Sigmoid colon (tissue), 4 donors: ENCODE results near the gene EIF4H.

Experiments used
- CTCF ChIP-seq, 4 experiments: fragments of 450-650 bp in 3 of 4; fragments of 200-600 bp in 1 of 4; IDR thresholded peaks; one replicate each; pipeline ENCODE4 v1.5.1; 2016 to 2019; ENCODE audit warnings: antibody characterized with exemption in 4 of 4, mild to moderate bottlenecking in 3 of 4, moderate library complexity in 2 of 4
- EP300 ChIP-seq, 4 donors: sonication (generic); formaldehyde crosslinking; IDR thresholded peaks; one replicate each; pipeline ENCODE4 v1.6.1; 2017; ENCODE audit warnings: antibody characterized with exemption in 4 of 4
- POLR2A ChIP-seq, 2 donors: fragments of 450-650 bp; IDR thresholded peaks; one replicate each; pipeline ENCODE4 v1.6.1; 2016; ENCODE audit warnings: antibody characterized with exemption in 2 of 2, mild to moderate bottlenecking in 2 of 2, moderate library complexity in 2 of 2

GRCh38 chr7:74134117-74134620, 40.0 kb upstream of the EIF4H start:
- no peak for TF ChIP-seq CTCF (IDR thresholded peaks at IDR 0.05)
- TF ChIP-seq POLR2A (IDR thresholded peaks at IDR 0.05): no peak
- TF ChIP-seq EP300 (IDR thresholded peaks at IDR 0.05): no peak
